Stomach (tissue), 4 donors: Measurements from ENCODE around the gene GPAT2.
"Not testable (repeated sequence)": the region's sequence is repeated elsewhere in the genome, so short reads cannot be mapped to it uniquely, and the experiment has no call there.

Source experiments
- POLR2A ChIP-seq, 4 donors: fragments of 450-650 bp; IDR thresholded peaks; one replicate each; pipeline ENCODE4 v1.6.1; 2016; ENCODE audit warnings: antibody characterized with exemption in 4 of 4, control low read depth in 2 of 4, mild to moderate bottlenecking in 1 of 4, moderate library complexity in 1 of 4
- POLR2AphosphoS5 ChIP-seq, 3 donors: sonication (generic); formaldehyde crosslinking; IDR thresholded peaks; one replicate each; pipeline ENCODE4 v1.6.1; 2016; ENCODE audit warnings: antibody characterized with exemption in 3 of 3
- TF ChIP-seq, protein P1 (sequence below), 7 experiments: fragments of 450-650 bp in 4 of 7; fragments of 200-600 bp in 3 of 7; sonication (generic) in 3 of 7; IDR thresholded peaks; one replicate each; pipeline ENCODE4 v1.5.1; 2016 to 2019; ENCODE audit warnings: antibody characterized with exemption in 7 of 7, control low read depth in 2 of 7, mild to moderate bottlenecking in 1 of 7

DNA sequence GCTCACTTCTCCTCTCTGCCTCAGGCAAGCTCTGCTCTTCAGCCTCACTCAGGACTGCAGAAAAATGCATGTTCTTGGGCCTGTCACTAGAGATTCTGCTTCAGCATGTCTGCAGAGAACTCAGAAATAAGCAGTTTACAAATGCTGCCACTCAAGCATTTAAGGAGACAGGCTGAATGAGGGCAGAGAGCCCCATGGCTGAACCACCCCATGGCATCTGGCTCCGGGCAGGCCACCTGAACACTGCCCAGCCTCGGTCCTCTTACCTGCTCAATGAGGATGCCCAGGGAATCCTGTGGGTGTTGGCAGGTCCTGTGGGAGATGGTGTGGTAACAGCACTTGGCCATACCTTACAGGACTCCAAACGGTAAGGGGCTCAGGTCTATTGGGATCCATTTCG is 31.2 kb upstream of the GPAT2 start:
- TF ChIP-seq POLR2A, POLR2AphosphoS5 (IDR thresholded peaks at IDR 0.05): not testable (repeated sequence)
- TF ChIP-seq, protein P1, sequence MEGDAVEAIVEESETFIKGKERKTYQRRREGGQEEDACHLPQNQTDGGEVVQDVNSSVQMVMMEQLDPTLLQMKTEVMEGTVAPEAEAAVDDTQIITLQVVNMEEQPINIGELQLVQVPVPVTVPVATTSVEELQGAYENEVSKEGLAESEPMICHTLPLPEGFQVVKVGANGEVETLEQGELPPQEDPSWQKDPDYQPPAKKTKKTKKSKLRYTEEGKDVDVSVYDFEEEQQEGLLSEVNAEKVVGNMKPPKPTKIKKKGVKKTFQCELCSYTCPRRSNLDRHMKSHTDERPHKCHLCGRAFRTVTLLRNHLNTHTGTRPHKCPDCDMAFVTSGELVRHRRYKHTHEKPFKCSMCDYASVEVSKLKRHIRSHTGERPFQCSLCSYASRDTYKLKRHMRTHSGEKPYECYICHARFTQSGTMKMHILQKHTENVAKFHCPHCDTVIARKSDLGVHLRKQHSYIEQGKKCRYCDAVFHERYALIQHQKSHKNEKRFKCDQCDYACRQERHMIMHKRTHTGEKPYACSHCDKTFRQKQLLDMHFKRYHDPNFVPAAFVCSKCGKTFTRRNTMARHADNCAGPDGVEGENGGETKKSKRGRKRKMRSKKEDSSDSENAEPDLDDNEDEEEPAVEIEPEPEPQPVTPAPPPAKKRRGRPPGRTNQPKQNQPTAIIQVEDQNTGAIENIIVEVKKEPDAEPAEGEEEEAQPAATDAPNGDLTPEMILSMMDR (IDR thresholded peaks at IDR 0.05), result not testable (repeated sequence)
